Nephron progenitor cell (in vitro differentiated cells): Measurements from ENCODE around the gene SEBOX.

Experiments used
- DNase-seq: peaks from one replicate; pipeline ENCODE4 v3.0.0; 2021
- H3K27ac Mint-ChIP-seq: 2 replicates; pipeline ENCODE4 v1.8.0; 2021; ENCODE audit warnings: mild to moderate bottlenecking, moderate library complexity, mixed read lengths
- H3K27me3 Mint-ChIP-seq: 2 replicates; pipeline ENCODE4 v1.8.0; 2021; ENCODE audit warnings: mild to moderate bottlenecking, low read depth, mixed read lengths; ENCODE audit not compliant: poor library complexity
- H3K36me3 Mint-ChIP-seq: 2 replicates; pipeline ENCODE4 v1.8.0; 2021; ENCODE audit warnings: low read depth, mixed read lengths
- H3K4me1 Mint-ChIP-seq: 2 replicates; pipeline ENCODE4 v1.8.0; 2021; ENCODE audit warnings: mixed read lengths
- H3K4me3 Mint-ChIP-seq: 2 replicates; pipeline ENCODE4 v1.8.0; 2021; ENCODE audit warnings: mild to moderate bottlenecking, moderate library complexity, mixed read lengths
- H3K9me3 Mint-ChIP-seq: 2 replicates; pipeline ENCODE4 v1.8.0; 2021; ENCODE audit warnings: mild to moderate bottlenecking, moderate library complexity, mixed read lengths
- TF ChIP-seq, protein P1 (sequence below): fragments of 200-600 bp; sonication (generic); IDR thresholded peaks from 2 replicates; pipeline ENCODE4 v1.5.0; 2021; ENCODE audit warnings: antibody characterized with exemption

Gene SEBOX

DNA sequence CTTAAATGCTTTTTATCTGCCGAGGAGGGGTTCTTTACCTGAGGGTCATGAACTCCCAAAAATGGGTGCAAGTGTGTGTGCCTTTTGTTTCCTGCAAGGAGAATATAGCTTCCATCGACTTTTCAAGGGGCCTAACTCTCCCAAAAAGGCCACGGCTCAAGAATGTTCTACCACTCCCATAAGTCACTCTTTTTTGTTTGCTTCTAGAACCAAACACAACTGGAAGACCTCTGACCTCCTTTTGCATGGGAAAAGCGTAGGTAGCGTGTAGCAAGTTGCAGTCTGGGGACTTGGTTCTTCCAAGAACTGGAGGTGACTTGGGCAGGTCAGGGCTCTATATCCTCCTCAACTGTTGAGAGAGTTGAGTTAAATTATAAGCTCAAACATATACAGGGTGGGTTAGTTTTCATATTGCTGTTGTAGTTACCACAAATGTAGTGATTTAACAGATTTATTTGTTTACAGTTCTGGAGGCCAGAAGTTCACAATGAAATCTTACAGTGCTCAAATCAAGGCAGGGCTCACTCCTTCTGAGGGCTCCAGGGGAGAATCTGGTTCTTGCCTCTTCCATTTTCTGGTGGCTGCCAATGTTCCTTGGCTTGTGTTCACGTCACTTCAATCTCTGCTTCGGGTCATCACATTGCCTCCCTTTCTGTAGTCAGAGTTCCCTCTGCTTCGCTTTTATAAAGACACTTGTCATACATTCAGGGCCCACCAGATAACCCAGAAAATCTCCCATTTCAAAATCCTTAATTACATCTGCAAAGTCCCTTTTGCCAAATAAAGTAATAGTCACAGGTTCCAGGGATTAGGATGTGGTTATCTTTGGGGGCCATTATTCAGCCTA, 44.6 kb downstream of the SEBOX start:
- Mint-ChIP-seq H3K9me3 (no peaks in the 10 kb centered on the region), H3K4me3 (peak overlapping the region; percentile 88), H3K36me3 (peaks cover 29% of the 10 kb centered on the region), H3K27me3 (peaks cover 6% of the 10 kb centered on the region), H3K4me1 (peaks cover 77% of the 10 kb centered on the region), H3K27ac (peak overlapping the region; percentile 71)
- TF ChIP-seq, protein P1, sequence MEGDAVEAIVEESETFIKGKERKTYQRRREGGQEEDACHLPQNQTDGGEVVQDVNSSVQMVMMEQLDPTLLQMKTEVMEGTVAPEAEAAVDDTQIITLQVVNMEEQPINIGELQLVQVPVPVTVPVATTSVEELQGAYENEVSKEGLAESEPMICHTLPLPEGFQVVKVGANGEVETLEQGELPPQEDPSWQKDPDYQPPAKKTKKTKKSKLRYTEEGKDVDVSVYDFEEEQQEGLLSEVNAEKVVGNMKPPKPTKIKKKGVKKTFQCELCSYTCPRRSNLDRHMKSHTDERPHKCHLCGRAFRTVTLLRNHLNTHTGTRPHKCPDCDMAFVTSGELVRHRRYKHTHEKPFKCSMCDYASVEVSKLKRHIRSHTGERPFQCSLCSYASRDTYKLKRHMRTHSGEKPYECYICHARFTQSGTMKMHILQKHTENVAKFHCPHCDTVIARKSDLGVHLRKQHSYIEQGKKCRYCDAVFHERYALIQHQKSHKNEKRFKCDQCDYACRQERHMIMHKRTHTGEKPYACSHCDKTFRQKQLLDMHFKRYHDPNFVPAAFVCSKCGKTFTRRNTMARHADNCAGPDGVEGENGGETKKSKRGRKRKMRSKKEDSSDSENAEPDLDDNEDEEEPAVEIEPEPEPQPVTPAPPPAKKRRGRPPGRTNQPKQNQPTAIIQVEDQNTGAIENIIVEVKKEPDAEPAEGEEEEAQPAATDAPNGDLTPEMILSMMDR, result no peak
- no peak for DNase-seq

DNA sequence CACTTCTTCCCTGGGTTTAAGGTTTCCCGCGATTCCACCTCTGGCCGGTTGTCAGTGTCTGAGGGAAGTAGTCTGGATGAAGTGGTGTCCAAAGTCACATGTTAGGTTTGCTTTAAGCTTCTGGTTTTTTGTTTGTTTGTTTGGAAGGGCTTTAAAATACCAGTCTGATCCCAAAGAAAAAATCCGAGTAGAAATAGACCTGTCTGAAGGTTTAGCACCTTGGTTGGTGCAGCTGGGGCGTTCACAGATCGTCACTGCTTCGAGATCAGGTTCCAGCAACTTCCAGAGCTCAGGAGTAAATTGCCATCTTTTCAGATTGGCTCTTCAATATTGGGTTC, 45.4 kb downstream of the SEBOX start:
- TF ChIP-seq, protein P1, result no peak
- Mint-ChIP-seq H3K36me3 (peaks cover 29% of the 10 kb centered on the region), H3K4me3 (peak overlapping the region; percentile 88), H3K27ac (peak overlapping the region; percentile 71), H3K9me3 (no peaks in the 10 kb centered on the region), H3K4me1 (peaks cover 68% of the 10 kb centered on the region), H3K27me3 (peaks cover 6% of the 10 kb centered on the region)
- DNase-seq, result no peak

DNA sequence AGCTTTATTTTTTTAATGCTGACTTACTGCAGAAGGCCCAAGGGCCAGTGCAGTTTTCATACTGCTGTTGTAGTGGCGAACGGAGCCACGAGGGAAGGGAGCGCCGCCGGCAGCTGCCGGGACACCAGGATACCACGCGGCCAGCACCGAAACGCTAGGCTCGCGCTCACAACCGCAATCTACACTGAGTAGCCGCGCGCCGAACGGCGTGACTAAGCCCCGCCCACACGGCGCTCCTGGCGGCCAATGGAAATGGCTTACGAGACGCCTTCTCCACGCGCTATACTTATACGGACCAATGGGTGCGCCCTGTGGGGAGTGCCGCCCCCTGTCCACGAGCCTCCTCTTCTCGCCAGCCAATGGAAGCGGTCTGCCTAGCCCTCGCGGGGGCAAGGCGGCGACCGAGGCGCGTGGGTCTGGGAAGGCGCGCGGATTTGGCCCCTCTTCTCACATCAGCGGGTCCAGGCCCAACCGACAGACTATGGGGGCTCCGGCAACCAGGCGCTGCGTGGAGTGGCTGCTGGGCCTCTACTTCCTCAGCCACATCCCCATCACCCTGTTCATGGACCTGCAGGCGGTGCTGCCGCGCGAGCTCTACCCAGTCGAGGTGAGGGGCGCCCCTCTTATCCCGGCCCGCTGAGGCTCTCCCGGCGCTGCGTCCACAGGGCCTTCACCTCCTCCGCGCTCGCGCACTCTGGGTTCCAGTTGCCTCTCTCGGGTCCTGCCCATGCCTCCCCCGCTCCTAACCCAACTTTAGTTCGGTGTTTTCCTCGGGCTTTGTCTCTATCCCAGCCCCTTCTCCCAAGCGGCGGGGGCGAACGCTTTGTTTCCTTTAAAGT, 46.0 kb downstream of the SEBOX start, which contains the start of gene TMEM97:
Gene TMEM97 (plus strand): TSS at position 442 of the 839 bp plus-strand sequence. CDS start 40 bp downstream, at position 482.
- peak within 1 kb of the TSS; percentile 85 for H3K27ac Mint-ChIP-seq
- H3K27me3 Mint-ChIP-seq, result peaks cover 6% of the 10 kb centered on the region
- H3K4me3 Mint-ChIP-seq, result peak within 1 kb of the TSS; percentile 88
- TF ChIP-seq, protein P1, result no peak
- H3K4me1 Mint-ChIP-seq, result peaks cover 63% of the 10 kb centered on the region
- peak; percentile 95 for DNase-seq
- no peaks in the 10 kb centered on the region for H3K9me3 Mint-ChIP-seq
- H3K36me3 Mint-ChIP-seq, result peaks cover 29% of the 10 kb centered on the region

DNA sequence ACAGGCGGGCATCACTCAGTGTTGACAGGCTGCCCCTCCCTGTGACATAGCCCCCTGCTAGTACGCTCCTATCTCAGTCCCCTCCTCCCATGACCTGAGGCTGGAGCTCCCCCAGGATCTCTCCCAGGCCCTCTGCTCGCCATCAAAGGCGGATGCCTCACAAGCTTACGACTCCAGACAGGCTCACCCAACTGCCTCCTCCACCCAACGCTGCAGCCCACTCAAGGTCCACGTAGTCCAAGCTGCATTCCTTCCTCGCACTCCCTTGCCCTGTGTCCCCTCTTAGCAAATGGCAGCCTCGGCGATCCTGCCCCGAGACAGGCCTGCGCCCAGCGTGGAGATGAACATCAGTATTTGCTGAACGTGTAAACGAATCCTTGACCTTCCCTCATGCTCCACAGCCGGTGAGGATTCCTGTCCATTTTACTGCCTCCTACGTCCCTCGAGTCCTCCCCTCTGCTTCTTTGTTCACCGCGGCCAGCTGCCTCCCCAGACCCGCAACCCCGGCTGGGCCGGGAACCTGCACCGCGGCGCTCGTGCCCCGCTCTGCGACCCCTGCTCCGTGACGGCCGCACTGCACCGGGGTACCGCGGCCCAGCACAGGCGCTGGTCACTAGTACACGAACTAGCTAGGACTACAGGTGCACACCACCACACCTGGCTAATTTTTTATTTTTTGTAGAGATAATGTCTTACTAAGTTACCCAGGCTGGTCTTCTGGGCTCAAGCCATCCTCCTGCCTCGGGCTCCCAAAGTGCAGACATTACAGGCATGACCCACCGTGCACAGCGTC, 46.8 kb downstream of the SEBOX start:
- H3K4me1 Mint-ChIP-seq, result peaks cover 60% of the 10 kb centered on the region
- peaks cover 28% of the 10 kb centered on the region for H3K36me3 Mint-ChIP-seq
- DNase-seq, result peak; percentile 59

More for the DNA sequence above, 46.8 kb downstream of the SEBOX start:
- TF ChIP-seq, protein P1, result no peak
- Mint-ChIP-seq H3K27ac (peak overlapping the region; percentile 85), H3K4me3 (peak overlapping the region; percentile 88), H3K9me3 (no peaks in the 10 kb centered on the region), H3K27me3 (peaks cover 9% of the 10 kb centered on the region)
